T-cell (primary cell): Measurements from ENCODE around the gene MAP2K3. TPM values are rescaled to one million over a fixed set of nuclear protein-coding genes. Genes with fewer than 3 reads are reported as not detected.

Experiments
- ATAC-seq, 4 experiments: fragments of 200-7000 bp in 3 of 4; fragments of 150-1000 bp in 1 of 4; cut with Tn5 transposase; replicated peaks in 1 of 4; 1 replicate in 3 of 4; 2 replicates in 1 of 4; pipeline ENCODE4 v1.10.0; 2021; ENCODE audit warnings: moderate library complexity in 3 of 4, mild to moderate bottlenecking in 2 of 4, moderate number of reproducible peaks in 1 of 4
- CTCF ChIA-PET, 2 donors: fragments of 300-600 bp; sonication (Branson Sonifier 250); formaldehyde crosslinking; loops; one replicate each; lab custom pipeline; 2022; ENCODE audit warnings: antibody characterized with exemption in 2 of 2; lab: Charles Lee
- POLR2A ChIA-PET, 2 donors: fragments of 300-600 bp; sonication (Branson Sonifier 250); formaldehyde crosslinking; loops; one replicate each; lab custom pipeline; 2022; ENCODE audit warnings: antibody characterized with exemption in 2 of 2; lab: Charles Lee
- DNase-seq, 35 experiments: peaks; one replicate each; pipeline versions ENCODE4 v3.0.0 to v3.0.0-alpha.2; 2013 to 2023
- H3K27ac ChIP-seq: one replicate; pipeline ENCODE4 v1.5.1; 2013; ENCODE audit warnings: low read length
- H3K27me3 ChIP-seq, 2 experiments: replicated peaks in 1 of 2; 1 replicate in 1 of 2; 2 replicates in 1 of 2; pipeline versions ENCODE4 v1.6.1 to v1.7.0; 2013; ENCODE audit warnings: low read length in 1 of 2, mixed read lengths in 1 of 2; ENCODE audit not compliant: control insufficient read depth in 2 of 2, insufficient read depth in 2 of 2; ENCODE audit errors: extremely low read depth in 1 of 2
- H3K36me3 ChIP-seq, 2 donors: 1 replicate in 1 of 2; 2 replicates in 1 of 2; pipeline versions ENCODE4 v1.6.1 to v1.7.0; 2013; ENCODE audit warnings: low read length in 1 of 2; ENCODE audit not compliant: control insufficient read depth in 2 of 2, insufficient read depth in 1 of 2; ENCODE audit errors: extremely low read depth in 1 of 2
- H3K4me1 ChIP-seq, 2 experiments: 1 replicate in 1 of 2; 2 replicates in 1 of 2; pipeline versions ENCODE4 v1.6.1 to v1.7.0; 2013; ENCODE audit warnings: low read length in 2 of 2, mixed read lengths in 1 of 2; ENCODE audit not compliant: insufficient read depth in 2 of 2, control insufficient read depth in 1 of 2; ENCODE audit errors: extremely low read depth in 1 of 2
- H3K4me3 ChIP-seq, 2 donors: 1 replicate in 1 of 2; 2 replicates in 1 of 2; pipeline versions ENCODE4 v1.5.1 to v1.7.0; 2013; ENCODE audit warnings: mild to moderate bottlenecking in 2 of 2, low read length in 1 of 2, moderate library complexity in 1 of 2; ENCODE audit not compliant: control insufficient read depth in 1 of 2; ENCODE audit errors: extremely low read depth in 1 of 2
- H3K9me3 ChIP-seq: 2 replicates; pipeline ENCODE4 v1.7.0; 2013
- H3K27ac Mint-ChIP-seq, 2 donors: one replicate each; pipeline ENCODE4 v1.8.0; 2020 to 2021; ENCODE audit warnings: mild to moderate bottlenecking in 2 of 2, mixed read lengths in 2 of 2
- H3K27me3 Mint-ChIP-seq, 2 donors: one replicate each; pipeline ENCODE4 v1.8.0; 2021 to 2022; ENCODE audit warnings: mixed read lengths in 2 of 2
- H3K36me3 Mint-ChIP-seq: one replicate; pipeline ENCODE4 v1.8.0; 2021; ENCODE audit warnings: mixed read lengths
- H3K4me1 Mint-ChIP-seq, 3 donors: one replicate each; pipeline ENCODE4 v1.8.0; 2020 to 2022; ENCODE audit warnings: mixed read lengths in 3 of 3, mild to moderate bottlenecking in 1 of 3
- H3K4me3 Mint-ChIP-seq, 3 donors: one replicate each; pipeline ENCODE4 v1.8.0; 2020 to 2022; ENCODE audit warnings: mild to moderate bottlenecking in 3 of 3, mixed read lengths in 3 of 3, moderate library complexity in 3 of 3
- H3K9me3 Mint-ChIP-seq, 3 donors: one replicate each; pipeline ENCODE4 v1.8.0; 2020 to 2022; ENCODE audit warnings: mixed read lengths in 3 of 3
- WGBS: methylation state at CpG from one replicate; pipeline ENCODE4 v1.1.5; 2013; ENCODE audit warnings: missing lambda C conversion rate; ENCODE audit not compliant: insufficient coverage; 5-methylcytosine and 5-hydroxymethylcytosine counted together
- total RNA-seq, 35 experiments: library from RNA in 6 of 35; stranded (reverse) in 6 of 35; fragments of 120-200 nt in 1 of 35; gene quantifications; one replicate each; pipeline versions ENCODE4 v1.2.1 to v1.2.4 and lab custom pipeline; 2013 to 2026

Gene MAP2K3
- total RNA-seq, 5 donors from 2014 or later (not counting 1 experiment from before 2014, with no cell fraction given), result 36.9 to 61.3 (median 57.1) TPM

GRCh38 chr17:21251337-21252010, 33.0 kb upstream of the MAP2K3 start:
- DNase-seq (no peak), ATAC-seq (no peak)
- Histone ChIP-seq H3K27ac (no peak overlapping the region), H3K36me3 (no peaks in the 10 kb centered on the region), H3K9me3 (no peaks in the 10 kb centered on the region), H3K4me3 (no peak overlapping the region), H3K27me3 (no peaks in the 10 kb centered on the region), H3K4me1 (peaks cover 5 to 42% of the 10 kb centered on the region in 2 experiments)
- ChIA-PET CTCF (no interaction called here), POLR2A (no interaction called here)
- WGBS, result 85% methylated on average over 11 of the region's 15 CpGs
- Mint-ChIP-seq H3K9me3 (no peaks in the 10 kb centered on the region), H3K4me3 (peak overlapping the region; percentile 80 to 87 (median 84)), H3K4me1 (peaks cover 42 to 45% (median 44%) of the 10 kb centered on the region in 3 donors), H3K27me3 (no peaks in the 10 kb centered on the region), H3K36me3 (peaks cover 4% of the 10 kb centered on the region), H3K27ac (peak overlapping the region; percentile 73 to 75)

- Histone ChIP-seq H3K4me1 (peaks cover 5 to 42% of the 10 kb centered on the region in 2 experiments), H3K36me3 (no peaks in the 10 kb centered on the region), H3K27me3 (no peaks in the 10 kb centered on the region), H3K27ac (no peak overlapping the region), H3K9me3 (no peaks in the 10 kb centered on the region), H3K4me3 (peak overlapping the region; percentile 46)
- ChIA-PET POLR2A (interaction anchor here in 1 of 2 donors (0.6 kb wide), 1 partner anchor 89 kb away, joined by 3 read pairs; no protein-coding TSS in a partner anchor), CTCF (no interaction called here)
- ATAC-seq, result no peak
- 55% methylated on average over 7 of the region's 12 CpGs for WGBS
- Mint-ChIP-seq H3K4me3 (peak overlapping the region; percentile 80 to 87 (median 84)), H3K4me1 (peaks cover 42 to 45% (median 44%) of the 10 kb centered on the region in 3 donors), H3K36me3 (peaks cover 4% of the 10 kb centered on the region), H3K9me3 (no peaks in the 10 kb centered on the region), H3K27ac (peak overlapping the region; percentile 73 to 75), H3K27me3 (no peaks in the 10 kb centered on the region)
- DNase-seq, result no peak
Measured at GRCh38 chr17:21252289-21252795, 32.2 kb upstream of the MAP2K3 start.

- peak; percentile 86 to 92 (median 87) for ATAC-seq
- no peaks in the 10 kb centered on the region for H3K36me3 Mint-ChIP-seq
- DNase-seq, result peak; percentile 63 to 90 (median 77)
- H3K4me3 Mint-ChIP-seq, result peak within 1 kb of the TSS; percentile 87 to 88 (median 88)
- H3K27ac Mint-ChIP-seq, result peak within 1 kb of the TSS; percentile 95 to 98
- no peaks in the 10 kb centered on the region for H3K27me3 Mint-ChIP-seq
- ChIA-PET CTCF (interaction anchor here in 1 of 2 donors (0.5 kb wide), 1 partner anchor 125 kb away, joined by 3 read pairs; no protein-coding TSS in a partner anchor), POLR2A (interaction anchor here (0.5 to 0.6 kb wide), 3 partner anchors 26 to 131 kb away, joined by 3 read pairs; no protein-coding TSS in a partner anchor)
- WGBS, result under 1% methylated on average over 102 of the region's 117 CpGs
- no peaks in the 10 kb centered on the region for H3K36me3 ChIP-seq
- peaks cover 5 to 42% of the 10 kb centered on the region in 2 experiments for H3K4me1 ChIP-seq
- no peaks in the 10 kb centered on the region for H3K27me3 ChIP-seq
- no peaks in the 10 kb centered on the region for H3K9me3 Mint-ChIP-seq
- peaks cover 44 to 46% (median 45%) of the 10 kb centered on the region in 3 donors for H3K4me1 Mint-ChIP-seq
- peak within 1 kb of the TSS; percentile 66 for H3K27ac ChIP-seq
- peak within 1 kb of the TSS; percentile 56 to 84 for H3K4me3 ChIP-seq
- H3K9me3 ChIP-seq, result no peaks in the 10 kb centered on the region
Measured at GRCh38 chr17:21252796-21253645, 31.5 kb upstream of the MAP2K3 start, which contains the start of gene NATD1. NATD1 (minus strand) TSS chr17:21253410; CDS start chr17:21253264, 146 bp downstream.

- H3K27ac Mint-ChIP-seq, result peak overlapping the region; percentile 95 to 98
- no peaks in the 10 kb centered on the region for H3K27me3 ChIP-seq
- H3K4me1 ChIP-seq, result peaks cover 5 to 46% of the 10 kb centered on the region in 2 experiments
- peaks cover 49 to 51% (median 50%) of the 10 kb centered on the region in 3 donors for H3K4me1 Mint-ChIP-seq
- H3K4me3 Mint-ChIP-seq, result peak overlapping the region; percentile 87 to 88 (median 88)
- H3K4me3 ChIP-seq, result peak overlapping the region; percentile 56 to 84
- no peak for DNase-seq
- 34% methylated on average over 9 of the region's 15 CpGs for WGBS
- H3K27ac ChIP-seq, result peak overlapping the region; percentile 66
- no peaks in the 10 kb centered on the region for H3K9me3 ChIP-seq
- ATAC-seq, result peak; percentile 8 to 31 (median 11)
- no peaks in the 10 kb centered on the region for H3K9me3 Mint-ChIP-seq
- ChIA-PET CTCF (interaction anchor here in 1 of 2 donors (0.5 kb wide), 1 partner anchor 126 kb away, joined by 3 read pairs; no protein-coding TSS in a partner anchor), POLR2A (interaction anchor here in 1 of 2 donors (0.6 kb wide), 1 partner anchor 132 kb away, joined by 3 read pairs; no protein-coding TSS in a partner anchor)
- H3K36me3 ChIP-seq, result no peaks in the 10 kb centered on the region
- no peaks in the 10 kb centered on the region for H3K36me3 Mint-ChIP-seq
- H3K27me3 Mint-ChIP-seq, result no peaks in the 10 kb centered on the region
Measured at GRCh38 chr17:21253646-21254441, 30.7 kb upstream of the MAP2K3 start.

GRCh38 chr17:21258593-21258992, 25.9 kb upstream of the MAP2K3 start:
- H3K27ac Mint-ChIP-seq, result no peak overlapping the region
- Histone ChIP-seq H3K36me3 (no peaks in the 10 kb centered on the region), H3K4me1 (peaks cover 4 to 12% of the 10 kb centered on the region in 2 experiments), H3K9me3 (no peaks in the 10 kb centered on the region), H3K27me3 (no peaks in the 10 kb centered on the region), H3K27ac (no peak overlapping the region), H3K4me3 (no peak overlapping the region)
- POLR2A ChIA-PET, result no interaction called here
- CTCF ChIA-PET, result no interaction called here
- DNase-seq (no peak), ATAC-seq (no peak)
- WGBS, result 87% methylated on average over 7 of the region's 7 CpGs
- no peaks in the 10 kb centered on the region for H3K9me3 Mint-ChIP-seq
- H3K27me3 Mint-ChIP-seq, result no peaks in the 10 kb centered on the region
- H3K4me1 Mint-ChIP-seq, result peaks cover 14 to 20% (median 15%) of the 10 kb centered on the region in 3 donors
- no peak overlapping the region for H3K4me3 Mint-ChIP-seq
- no peaks in the 10 kb centered on the region for H3K36me3 Mint-ChIP-seq
